ENCODE measurements around the gene LUC7L. TPM values are rescaled to one million over a fixed set of nuclear protein-coding genes. Genes with fewer than 3 reads are reported as not detected.
A peak's percentile ranks its signal among the peaks of the same experiment; 100 is the strongest.
"Not testable (repeated sequence)": the region's sequence is repeated elsewhere in the genome, so short reads cannot be mapped to it uniquely, and the experiment has no call there.

LUC7L gene
- total and polyA plus RNA-seq, 5 experiments from 2014 or later: 4.5 to 194 (median 11.9) TPM

GRCh38 chr16:269061-269796 is 40.0 kb upstream of the LUC7L start:
- POLR2A ChIA-PET: interaction anchor here (0.8 kb wide), 1 partner anchor 194 kb away, joined by 3 read pairs; no protein-coding TSS in a partner anchor
- Mint-ChIP-seq H3K27me3 (peaks cover 0 to 3% (median 0%) of the 10 kb centered on the region in 5 donors), H3K27ac (no peak overlapping the region), H3K9me3 (no peaks in the 10 kb centered on the region), H3K36me3 (peaks cover 0 to under 1% (median 0%) of the 10 kb centered on the region in 3 donors), H3K4me1 (peaks cover 0 to 6% (median under 1%) of the 10 kb centered on the region in 4 donors), H3K4me3 (no peak overlapping the region)
- DNase-seq (no peak), ATAC-seq (no peak)

GRCh38 chr16:268141-269053 is 39.1 kb upstream of the LUC7L start:
- H3K27ac Mint-ChIP-seq: peak overlapping the region in 1 of 10 donors; percentile 53
- ATAC-seq (no peak), DNase-seq (no peak)
- H3K27me3 Mint-ChIP-seq: peaks cover 0 to 3% (median 0%) of the 10 kb centered on the region in 5 donors
- H3K36me3 Mint-ChIP-seq: peaks cover 0 to 7% (median 0%) of the 10 kb centered on the region in 3 donors
- no peaks in the 10 kb centered on the region for H3K9me3 Mint-ChIP-seq
- POLR2A ChIA-PET: no interaction called here
- peaks cover 0 to 6% (median under 1%) of the 10 kb centered on the region in 4 donors for H3K4me1 Mint-ChIP-seq
- H3K4me3 Mint-ChIP-seq: no peak overlapping the region

- ATAC-seq, H3K9me3 Mint-ChIP-seq, POLR2A ChIA-PET, DNase-seq, H3K4me3 Mint-ChIP-seq, H3K4me1 Mint-ChIP-seq, H3K27me3 Mint-ChIP-seq: not testable (repeated sequence)
- Mint-ChIP-seq H3K27ac (peak overlapping the region in 1 of 10 donors; percentile 12), H3K36me3 (peaks cover 0 to 14% (median 1%) of the 10 kb centered on the region in 3 donors)
Measured at GRCh38 chr16:267562-267961, 38.3 kb upstream of the LUC7L start.

GRCh38 chr16:266258-267164 is 37.3 kb upstream of the LUC7L start:
- peaks cover 0 to 25% (median 6%) of the 10 kb centered on the region in 3 donors for H3K36me3 Mint-ChIP-seq
- no peaks in the 10 kb centered on the region for H3K9me3 Mint-ChIP-seq
- POLR2A ChIA-PET: no interaction called here
- H3K4me1 Mint-ChIP-seq: peaks cover 0 to 6% (median under 1%) of the 10 kb centered on the region in 4 donors
- H3K27ac Mint-ChIP-seq: no peak overlapping the region
- no peak for ATAC-seq
- H3K4me3 Mint-ChIP-seq: no peak overlapping the region
- DNase-seq: no peak
- H3K27me3 Mint-ChIP-seq: no peaks in the 10 kb centered on the region

- POLR2A ChIA-PET: no interaction called here
- DNase-seq (no peak), ATAC-seq (no peak)
- H3K9me3 Mint-ChIP-seq: no peaks in the 10 kb centered on the region
- H3K27me3 Mint-ChIP-seq: no peaks in the 10 kb centered on the region
- no peak overlapping the region for H3K27ac Mint-ChIP-seq
- H3K4me3 Mint-ChIP-seq: no peak overlapping the region
- peaks cover 0 to 33% (median 6%) of the 10 kb centered on the region in 3 donors for H3K36me3 Mint-ChIP-seq
- H3K4me1 Mint-ChIP-seq: peaks cover 0 to 6% (median under 1%) of the 10 kb centered on the region in 4 donors
Measured at GRCh38 chr16:265711-266110, 36.5 kb upstream of the LUC7L start.

- no peaks in the 10 kb centered on the region for H3K27me3 Mint-ChIP-seq
- H3K4me1 Mint-ChIP-seq: peaks cover 0 to 6% (median under 1%) of the 10 kb centered on the region in 4 donors
- H3K27ac Mint-ChIP-seq: no peak overlapping the region
- H3K9me3 Mint-ChIP-seq: no peaks in the 10 kb centered on the region
- no peak overlapping the region for H3K4me3 Mint-ChIP-seq
- POLR2A ChIA-PET: interaction anchor here (1.8 kb wide), 1 partner anchor 137 kb away, joined by 4 read pairs; the partner anchor contains the start of gene DECR2
- ATAC-seq (no peak), DNase-seq (no peak)
- H3K36me3 Mint-ChIP-seq: peaks cover 0 to 38% (median 8%) of the 10 kb centered on the region in 3 donors
Measured at GRCh38 chr16:265002-265529, 35.8 kb upstream of the LUC7L start.

DNA sequence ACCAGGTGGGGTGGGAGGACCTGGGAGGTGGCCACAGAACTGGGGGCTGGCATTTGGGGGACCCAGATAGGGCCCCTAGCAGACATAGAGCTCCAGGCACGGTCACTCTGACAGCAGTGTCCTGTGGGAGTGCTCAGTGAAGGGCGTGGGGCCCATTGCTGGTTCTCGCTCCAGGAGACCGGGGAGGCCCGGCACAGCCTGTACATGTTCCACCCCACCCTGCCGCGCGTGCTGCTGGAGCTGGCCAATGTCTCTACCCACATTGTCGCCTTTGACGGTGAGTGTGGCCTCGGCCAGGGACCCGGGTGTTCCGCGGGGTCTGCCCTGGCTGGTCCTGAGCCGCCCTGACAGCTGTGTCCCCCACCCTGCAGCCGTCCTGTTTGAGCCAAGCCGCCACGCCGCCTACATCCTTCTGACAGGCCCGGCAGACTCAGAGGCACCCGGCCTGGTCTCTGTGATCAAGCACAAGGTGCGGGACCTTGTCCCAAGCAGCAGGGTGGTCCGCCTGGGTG is 35.2 kb upstream of the LUC7L start:
- ATAC-seq (no peak), DNase-seq (no peak)
- POLR2A ChIA-PET: interaction anchor here (1.8 kb wide), 1 partner anchor 137 kb away, joined by 4 read pairs; the partner anchor contains the start of gene DECR2
- Mint-ChIP-seq H3K9me3 (no peaks in the 10 kb centered on the region), H3K4me3 (no peak overlapping the region), H3K27ac (no peak overlapping the region), H3K36me3 (peaks cover 0 to 39% (median 8%) of the 10 kb centered on the region in 3 donors), H3K4me1 (peaks cover 0 to 6% (median under 1%) of the 10 kb centered on the region in 4 donors), H3K27me3 (no peaks in the 10 kb centered on the region)

DNA sequence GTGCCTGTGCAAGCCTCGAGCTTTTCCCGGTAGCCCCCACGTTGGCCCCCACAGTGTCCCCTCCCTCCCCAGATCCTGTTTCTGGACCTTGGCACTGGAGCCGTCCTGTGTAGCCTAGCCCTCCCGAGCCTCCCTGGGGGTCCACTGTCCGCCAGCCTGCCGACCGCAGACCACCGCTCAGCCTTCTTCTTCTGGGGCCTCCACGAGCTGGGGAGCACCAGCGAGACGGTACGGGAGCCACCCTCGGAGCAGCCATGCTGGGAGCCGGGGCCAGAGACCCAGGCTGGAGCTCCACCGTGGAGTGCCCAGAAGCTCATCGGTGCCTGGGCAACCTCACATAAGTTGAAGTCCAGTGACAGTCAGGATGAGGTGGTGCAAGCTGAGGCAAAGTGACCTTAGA is 34.7 kb upstream of the LUC7L start:
- Mint-ChIP-seq H3K4me3 (no peak overlapping the region), H3K4me1 (peaks cover 0 to 6% (median 3%) of the 10 kb centered on the region in 4 donors), H3K27ac (no peak overlapping the region), H3K9me3 (no peaks in the 10 kb centered on the region), H3K36me3 (peaks cover 0 to 45% (median 8%) of the 10 kb centered on the region in 3 donors), H3K27me3 (no peaks in the 10 kb centered on the region)
- DNase-seq (no peak), ATAC-seq (no peak)
- POLR2A ChIA-PET: interaction anchor here (1.4 to 1.8 kb wide), 2 partner anchors 138 to 161 kb away, joined by 4 read pairs; partner anchors contain the start of gene DECR2

DNA sequence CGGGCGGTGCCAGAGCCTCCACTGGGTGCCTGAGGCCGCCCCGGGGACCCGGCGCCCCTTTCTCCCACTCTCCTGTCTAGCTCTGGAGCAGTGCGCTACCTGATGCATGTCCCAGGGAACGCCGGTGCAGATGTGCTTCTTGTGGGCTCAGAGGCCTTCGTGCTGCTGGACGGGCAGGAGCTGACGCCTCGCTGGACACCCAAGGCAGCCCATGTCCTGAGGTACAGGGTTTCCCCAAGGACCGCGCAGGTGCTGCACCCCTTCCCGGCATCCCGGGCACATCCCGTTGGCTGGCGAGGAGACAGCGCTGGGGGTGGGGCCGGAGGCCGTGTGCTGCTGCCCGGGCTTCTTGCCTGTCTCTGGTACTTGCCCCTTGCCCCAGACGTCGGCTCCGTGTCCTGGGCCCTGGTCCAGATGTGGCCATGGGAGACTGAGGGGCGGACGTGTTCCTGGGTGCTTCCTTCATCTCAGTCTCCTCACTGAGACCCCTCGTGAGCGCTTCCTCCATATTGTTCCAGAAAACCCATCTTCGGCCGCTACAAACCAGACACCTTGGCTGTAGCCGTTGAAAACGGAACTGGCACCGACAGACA is 34.0 kb upstream of the LUC7L start:
- H3K9me3 Mint-ChIP-seq: no peaks in the 10 kb centered on the region
- peaks cover 0 to 6% (median 3%) of the 10 kb centered on the region in 4 donors for H3K4me1 Mint-ChIP-seq
- DNase-seq (no peak), ATAC-seq (no peak)
- POLR2A ChIA-PET: interaction anchor here (1.4 to 1.8 kb wide), 2 partner anchors 138 to 161 kb away, joined by 4 read pairs; partner anchors contain the start of gene DECR2
- no peaks in the 10 kb centered on the region for H3K27me3 Mint-ChIP-seq
- peaks cover 0 to 47% (median 8%) of the 10 kb centered on the region in 3 donors for H3K36me3 Mint-ChIP-seq
- no peak overlapping the region for H3K4me3 Mint-ChIP-seq
- H3K27ac Mint-ChIP-seq: no peak overlapping the region

DNA sequence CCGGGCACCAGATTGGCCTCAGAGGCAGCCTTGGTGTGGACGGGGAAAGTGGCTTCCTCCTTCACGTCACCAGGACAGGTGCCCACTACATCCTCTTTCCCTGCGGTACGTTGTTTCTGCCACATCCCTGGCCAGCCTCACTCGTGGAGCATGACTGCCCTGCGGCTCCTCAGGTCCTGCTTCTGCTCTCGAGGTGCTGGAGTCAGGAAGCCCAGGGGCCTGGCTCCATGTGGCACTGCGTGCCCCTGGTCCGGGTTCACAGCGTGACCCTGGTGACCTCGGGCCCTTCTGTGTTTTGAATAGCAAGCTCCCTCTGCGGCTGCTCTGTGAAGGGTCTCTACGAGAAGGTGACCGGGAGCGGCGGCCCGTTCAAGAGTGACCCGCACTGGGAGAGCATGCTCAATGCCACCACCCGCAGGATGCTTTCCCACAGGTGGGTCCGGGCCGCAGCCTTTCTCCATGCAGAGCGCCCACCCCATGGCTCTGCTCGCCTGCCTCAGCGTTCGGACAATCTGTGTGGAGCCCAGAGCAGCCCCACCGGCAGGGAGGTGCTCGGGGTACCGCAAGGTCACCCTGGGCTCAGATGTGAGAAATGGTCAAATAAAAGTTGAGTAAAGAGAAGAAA is 33.0 kb upstream of the LUC7L start:
- Mint-ChIP-seq H3K36me3 (peaks cover 0 to 55% (median 8%) of the 10 kb centered on the region in 3 donors), H3K4me3 (no peak overlapping the region), H3K27me3 (no peaks in the 10 kb centered on the region), H3K9me3 (no peaks in the 10 kb centered on the region), H3K4me1 (peaks cover 0 to 4% (median 1%) of the 10 kb centered on the region in 4 donors), H3K27ac (peak overlapping the region in 2 of 10 donors; percentile 67 to 82)
- DNase-seq (no peak), ATAC-seq (no peak)
- POLR2A ChIA-PET: interaction anchor here (0.6 kb wide), 1 partner anchor 10 kb away, joined by 3 read pairs; no protein-coding TSS in a partner anchor

Measured in naive thymus-derived CD8-positive, alpha-beta T cell (primary cell).